ENCODE results near the gene SRRM1. TPM values are rescaled to one million over a fixed set of nuclear protein-coding genes. Genes with fewer than 3 reads are reported as not detected.

The SRRM1 gene
- total and polyA plus RNA-seq, 2 experiments from 2014 or later, result 61.6 to 84.3 TPM

GRCh38 chr1:24699628-24700027, 56.5 kb downstream of the SRRM1 start:
- no peaks in the 10 kb centered on the region for H3K9me2 ChIP-seq (replicated peaks; ENCODE audit: insufficient read depth)
- H3K27ac ChIP-seq, result no peak overlapping the region
- WGBS (ENCODE audit: low lambda C conversion rate, missing lambda C conversion rate), result 88% methylated on average over 7 of the region's 7 CpGs
- no peak overlapping the region for H2AFZ ChIP-seq
- no peaks in the 10 kb centered on the region for H3K4me1 ChIP-seq (ENCODE audit: insufficient read depth)
- DNase-seq (ENCODE audit: low spot score), result no peak
- no peaks in the 10 kb centered on the region for H3K27me3 ChIP-seq
- no peak overlapping the region for H3K4me3 ChIP-seq
- TF ChIP-seq EZH2phosphoT487 (IDR thresholded peaks at IDR 0.05; ENCODE audit: low read depth, severe bottlenecking, unreplicated experiment) (no peak), EZH2 (IDR thresholded peaks at IDR 0.05; ENCODE audit: borderline replicate concordance) (no peak)
- TF ChIP-seq, protein P1, sequence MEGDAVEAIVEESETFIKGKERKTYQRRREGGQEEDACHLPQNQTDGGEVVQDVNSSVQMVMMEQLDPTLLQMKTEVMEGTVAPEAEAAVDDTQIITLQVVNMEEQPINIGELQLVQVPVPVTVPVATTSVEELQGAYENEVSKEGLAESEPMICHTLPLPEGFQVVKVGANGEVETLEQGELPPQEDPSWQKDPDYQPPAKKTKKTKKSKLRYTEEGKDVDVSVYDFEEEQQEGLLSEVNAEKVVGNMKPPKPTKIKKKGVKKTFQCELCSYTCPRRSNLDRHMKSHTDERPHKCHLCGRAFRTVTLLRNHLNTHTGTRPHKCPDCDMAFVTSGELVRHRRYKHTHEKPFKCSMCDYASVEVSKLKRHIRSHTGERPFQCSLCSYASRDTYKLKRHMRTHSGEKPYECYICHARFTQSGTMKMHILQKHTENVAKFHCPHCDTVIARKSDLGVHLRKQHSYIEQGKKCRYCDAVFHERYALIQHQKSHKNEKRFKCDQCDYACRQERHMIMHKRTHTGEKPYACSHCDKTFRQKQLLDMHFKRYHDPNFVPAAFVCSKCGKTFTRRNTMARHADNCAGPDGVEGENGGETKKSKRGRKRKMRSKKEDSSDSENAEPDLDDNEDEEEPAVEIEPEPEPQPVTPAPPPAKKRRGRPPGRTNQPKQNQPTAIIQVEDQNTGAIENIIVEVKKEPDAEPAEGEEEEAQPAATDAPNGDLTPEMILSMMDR (IDR thresholded peaks at IDR 0.05; ENCODE audit: poor library complexity), result no peak
- H3K79me2 ChIP-seq, result no peaks in the 10 kb centered on the region
- no peaks in the 10 kb centered on the region for H4K20me1 ChIP-seq (ENCODE audit: insufficient read depth, poor library complexity, severe bottlenecking)
- no peaks in the 10 kb centered on the region for H3K36me3 ChIP-seq (replicated peaks; ENCODE audit: insufficient read depth, low read depth)
- no peak overlapping the region for H3K4me2 ChIP-seq
- H3K9me3 ChIP-seq (ENCODE audit: low read depth), result no peaks in the 10 kb centered on the region

- 63% methylated on average over 8 of the region's 8 CpGs for WGBS (ENCODE audit: low lambda C conversion rate, missing lambda C conversion rate)
- H2AFZ ChIP-seq, result no peak overlapping the region
- H3K4me2 ChIP-seq, result no peak overlapping the region
- no peaks in the 10 kb centered on the region for H4K20me1 ChIP-seq (ENCODE audit: insufficient read depth, poor library complexity, severe bottlenecking)
- no peaks in the 10 kb centered on the region for H3K9me3 ChIP-seq (ENCODE audit: low read depth)
- peaks cover 12% of the 10 kb centered on the region for H3K4me1 ChIP-seq (ENCODE audit: insufficient read depth)
- TF ChIP-seq EZH2phosphoT487 (IDR thresholded peaks at IDR 0.05; ENCODE audit: low read depth, severe bottlenecking, unreplicated experiment) (no peak), EZH2 (IDR thresholded peaks at IDR 0.05; ENCODE audit: borderline replicate concordance) (no peak)
- TF ChIP-seq, protein P1 (IDR thresholded peaks at IDR 0.05; ENCODE audit: poor library complexity), result no peak
- peak overlapping the region; percentile 14 for H3K27ac ChIP-seq
- H3K27me3 ChIP-seq, result no peaks in the 10 kb centered on the region
- DNase-seq (ENCODE audit: low spot score), result peak; percentile 53
- H3K79me2 ChIP-seq, result no peaks in the 10 kb centered on the region
- no peaks in the 10 kb centered on the region for H3K9me2 ChIP-seq (replicated peaks; ENCODE audit: insufficient read depth)
- H3K36me3 ChIP-seq (replicated peaks; ENCODE audit: insufficient read depth, low read depth), result no peaks in the 10 kb centered on the region
- no peak overlapping the region for H3K4me3 ChIP-seq
Observed at GRCh38 chr1:24702511-24703293, 59.6 kb downstream of the SRRM1 start.

GRCh38 chr1:24704411-24705259, 61.5 kb downstream of the SRRM1 start:
- Histone ChIP-seq H3K4me2 (peak overlapping the region; percentile 71), H3K79me2 (no peaks in the 10 kb centered on the region), H4K20me1 (ENCODE audit: insufficient read depth, poor library complexity, severe bottlenecking) (no peaks in the 10 kb centered on the region), H2AFZ (peak overlapping the region; percentile 25), H3K36me3 (replicated peaks; ENCODE audit: insufficient read depth, low read depth) (no peaks in the 10 kb centered on the region), H3K4me1 (ENCODE audit: insufficient read depth) (peaks cover 12% of the 10 kb centered on the region), H3K27me3 (no peaks in the 10 kb centered on the region), H3K9me2 (replicated peaks; ENCODE audit: insufficient read depth) (no peaks in the 10 kb centered on the region), H3K9me3 (ENCODE audit: low read depth) (no peaks in the 10 kb centered on the region), H3K4me3 (no peak overlapping the region), H3K27ac (peak overlapping the region; percentile 61)
- no peak for TF ChIP-seq EZH2 (IDR thresholded peaks at IDR 0.05; ENCODE audit: borderline replicate concordance)
- TF ChIP-seq, protein P1 (IDR thresholded peaks at IDR 0.05; ENCODE audit: poor library complexity), result no peak
- no peak for TF ChIP-seq EZH2phosphoT487 (IDR thresholded peaks at IDR 0.05; ENCODE audit: low read depth, severe bottlenecking, unreplicated experiment)
- 55% methylated on average over 12 of the region's 16 CpGs for WGBS (ENCODE audit: low lambda C conversion rate, missing lambda C conversion rate)
- DNase-seq (ENCODE audit: low spot score), result peak; percentile 33
